ENCODE results near the gene PSMG2.

DNA sequence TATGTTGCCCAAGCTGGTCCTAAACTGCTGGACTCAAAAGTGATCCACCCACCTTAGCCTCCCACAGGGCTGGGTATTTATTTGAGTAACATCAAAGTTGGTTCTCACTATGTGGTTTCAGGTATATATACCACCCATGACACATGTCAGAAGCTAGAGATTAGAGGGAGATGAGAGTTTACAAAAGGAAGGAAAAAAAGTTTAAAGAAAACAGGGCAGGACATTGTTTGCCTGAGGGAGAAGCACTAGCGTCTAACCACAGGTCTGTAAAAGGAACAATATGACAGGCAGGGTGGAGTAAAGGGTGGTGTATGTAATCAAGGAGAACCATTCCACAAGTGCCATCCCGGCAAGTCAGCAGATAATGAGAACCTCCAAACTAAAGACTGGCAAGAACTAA lies 8.8 kb upstream of the PSMG2 start:
- TF ChIP-seq POLR2A (IDR thresholded peaks at IDR 0.05) (no peak), CTCF (IDR thresholded peaks at IDR 0.05) (no peak)

Data from prostate gland (tissue), 2 donors.